GM10248 (cell line): ENCODE data around the gene MRM1.
A peak's percentile ranks its signal among the peaks of the same experiment; 100 is the strongest.

Experiments
- CTCF ChIA-PET: fragments of 300-600 bp; sonication (Branson Sonifier 250); formaldehyde crosslinking; extraction: SDS; loops from one replicate; lab custom pipeline; 2021; ENCODE audit warnings: antibody characterized with exemption; lab: Yijun Ruan, JAX
- POLR2A ChIA-PET: fragments of 350-650 bp; sonication (Branson Sonifier 250); formaldehyde crosslinking; extraction: SDS; loops from one replicate; lab custom pipeline; 2020; ENCODE audit warnings: antibody characterized with exemption; lab: Yijun Ruan, JAX
- DNase-seq: peaks from one replicate; pipeline ENCODE4 v3.0.0; 2012; ENCODE audit errors: extremely low spot score
- CTCF ChIP-seq: IDR thresholded peaks from 2 replicates; pipeline ENCODE4 v1.5.1; 2012; ENCODE audit warnings: mild to moderate bottlenecking, low read depth; ENCODE audit errors: extremely low read depth, missing control alignments, control extremely low read depth

The MRM1 gene

GRCh38 chr17:36601303-36602029 lies at the start of gene MRM1:
MRM1 (plus strand) TSS chr17:36601583; CDS start chr17:36601811, 228 bp downstream.
- peak; percentile 96 for DNase-seq
- CTCF ChIA-PET, result interaction anchor here (1.0 to 6.3 kb wide), 25 partner anchors 9 to 1215 kb away, joined by 3 to 59 read pairs (median 6); partner anchors contain the start of gene DHRS11
- peak; percentile 18 for TF ChIP-seq CTCF
- POLR2A ChIA-PET, result interaction anchor here (0.5 to 0.7 kb wide), 3 partner anchors 9 to 1592 kb away, joined by 3 to 5 read pairs (median 5); partner anchors contain the start of gene GGNBP2

DNA sequence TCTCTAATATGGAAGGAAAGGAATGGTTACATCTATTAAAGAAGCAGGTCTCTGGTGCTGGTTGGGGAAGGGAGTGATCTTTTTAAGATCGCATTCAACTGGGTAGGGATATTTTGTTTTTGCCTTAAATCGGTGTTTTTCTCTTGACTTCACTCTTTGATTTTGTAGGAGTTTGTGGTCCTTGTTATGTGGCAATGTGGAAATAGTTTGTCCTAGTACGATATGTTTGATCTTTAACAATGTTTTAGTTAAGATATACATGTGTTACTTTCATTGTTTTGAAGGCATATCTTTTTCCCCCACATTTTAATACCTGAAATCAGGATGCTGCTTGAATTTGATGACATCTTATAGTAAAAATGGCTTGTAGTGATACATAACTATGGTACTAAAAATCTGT lies 47.9 kb upstream of the MRM1 start:
- ChIA-PET CTCF (interaction anchor here (1.2 to 2.0 kb wide), 2 partner anchors 19 to 50 kb away, joined by 3 to 5 read pairs; partner anchors contain the start of gene MYO19), POLR2A (interaction anchor here (0.7 kb wide), 1 partner anchor 396 kb away, joined by 5 read pairs; the partner anchor contains the start of gene AATF)
- TF ChIP-seq CTCF, result no peak
- no peak for DNase-seq

GRCh38 chr17:36566081-36566480 lies 35.3 kb upstream of the MRM1 start:
- TF ChIP-seq CTCF, result no peak
- ChIA-PET POLR2A (no interaction called here), CTCF (interaction anchor here (0.7 to 1.2 kb wide), 2 partner anchors 9 to 13 kb away, joined by 3 to 4 read pairs; no protein-coding TSS in a partner anchor)

DNA sequence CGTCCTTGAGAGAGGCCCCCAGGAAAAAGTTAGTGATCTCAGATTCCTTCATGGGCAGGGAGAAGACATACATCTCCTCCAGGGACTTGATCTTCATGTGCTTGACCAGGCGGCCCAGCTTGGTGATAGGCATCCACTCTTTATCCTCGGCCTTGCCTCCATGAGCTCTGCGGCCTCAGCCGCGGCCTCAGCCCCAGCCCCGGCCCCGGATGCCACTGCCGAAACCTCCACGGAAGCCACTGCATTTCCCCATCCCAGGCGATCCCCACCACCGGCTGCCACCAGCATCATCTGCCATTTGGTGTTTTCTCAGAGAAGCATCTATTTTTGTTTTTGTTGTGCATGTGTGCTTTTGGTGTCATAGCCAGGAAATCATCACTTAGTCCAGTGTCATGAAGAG lies 26.4 kb upstream of the MRM1 start:
- POLR2A ChIA-PET, result no interaction called here
- CTCF ChIA-PET, result no interaction called here
- no peak for TF ChIP-seq CTCF
- no peak for DNase-seq

More at GRCh38 chr17:36566081-36566480, 35.3 kb upstream of the MRM1 start:
- DNase-seq, result no peak

- DNase-seq, result no peak
- no peak for TF ChIP-seq CTCF
- ChIA-PET CTCF (no interaction called here), POLR2A (no interaction called here)
Measured at GRCh38 chr17:36576793-36577192, 24.6 kb upstream of the MRM1 start.

DNA sequence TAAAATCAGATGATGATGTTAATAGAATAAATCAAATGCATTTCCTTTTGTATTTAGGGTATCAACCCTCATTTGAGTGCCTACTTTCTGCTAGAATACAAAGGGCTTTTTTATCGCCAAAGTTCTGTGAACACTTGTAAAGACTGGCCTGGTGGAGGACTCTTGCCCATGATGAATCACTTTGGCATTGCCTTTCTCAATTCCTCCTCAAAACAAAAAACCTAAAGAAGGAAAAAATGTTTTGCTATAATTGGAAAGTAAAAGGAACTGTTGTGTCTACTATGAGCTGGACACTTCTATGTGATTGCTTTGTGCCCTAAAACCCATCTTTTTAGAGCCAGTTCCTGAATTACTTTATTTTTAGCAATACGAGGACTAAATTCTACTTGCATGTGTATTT lies 22.7 kb upstream of the MRM1 start:
- CTCF ChIA-PET, result interaction anchor here (1.0 kb wide), 1 partner anchor 13 kb away, joined by 4 read pairs; no protein-coding TSS in a partner anchor
- POLR2A ChIA-PET, result no interaction called here
- DNase-seq, result no peak
- no peak for TF ChIP-seq CTCF
